Fibroblast of lung (primary cell): Measurements from ENCODE around the gene MT1H.

Experiments
- EZH2 ChIP-seq: IDR thresholded peaks from 2 replicates; pipeline ENCODE4 v1.5.1; 2012; ENCODE audit warnings: low read length, control low read depth, mild to moderate bottlenecking; ENCODE audit errors: missing control alignments
- TF ChIP-seq, protein P1 (sequence below), 2 donors: IDR thresholded peaks in 1 of 2; conservative IDR thresholded peaks in 1 of 2; 1 replicate in 1 of 2; 2 replicates in 1 of 2; pipeline ENCODE4 v1.5.1; 2011 to 2012; ENCODE audit warnings: low read length in 2 of 2, control low read depth in 1 of 2, inconsistent platforms in 1 of 2, low read depth in 1 of 2, mild to moderate bottlenecking in 1 of 2

- TF ChIP-seq, protein P1, sequence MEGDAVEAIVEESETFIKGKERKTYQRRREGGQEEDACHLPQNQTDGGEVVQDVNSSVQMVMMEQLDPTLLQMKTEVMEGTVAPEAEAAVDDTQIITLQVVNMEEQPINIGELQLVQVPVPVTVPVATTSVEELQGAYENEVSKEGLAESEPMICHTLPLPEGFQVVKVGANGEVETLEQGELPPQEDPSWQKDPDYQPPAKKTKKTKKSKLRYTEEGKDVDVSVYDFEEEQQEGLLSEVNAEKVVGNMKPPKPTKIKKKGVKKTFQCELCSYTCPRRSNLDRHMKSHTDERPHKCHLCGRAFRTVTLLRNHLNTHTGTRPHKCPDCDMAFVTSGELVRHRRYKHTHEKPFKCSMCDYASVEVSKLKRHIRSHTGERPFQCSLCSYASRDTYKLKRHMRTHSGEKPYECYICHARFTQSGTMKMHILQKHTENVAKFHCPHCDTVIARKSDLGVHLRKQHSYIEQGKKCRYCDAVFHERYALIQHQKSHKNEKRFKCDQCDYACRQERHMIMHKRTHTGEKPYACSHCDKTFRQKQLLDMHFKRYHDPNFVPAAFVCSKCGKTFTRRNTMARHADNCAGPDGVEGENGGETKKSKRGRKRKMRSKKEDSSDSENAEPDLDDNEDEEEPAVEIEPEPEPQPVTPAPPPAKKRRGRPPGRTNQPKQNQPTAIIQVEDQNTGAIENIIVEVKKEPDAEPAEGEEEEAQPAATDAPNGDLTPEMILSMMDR (conservative IDR thresholded peaks at IDR 0.05 in 1 of 2, IDR thresholded peaks at IDR 0.05 in 1 of 2; ENCODE audit: low read depth in 1 of 2, low read length in 2 of 2): no peak
- TF ChIP-seq EZH2: no peak
Measured at GRCh38 chr16:56677474-56677873, 7.9 kb downstream of the MT1H start.
